GM06990 (cell line): Measurements from ENCODE around the gene FGF8.

Experiments
- DNase-seq: peaks from one replicate; pipeline ENCODE4 v3.0.0-alpha.2; 2011; ENCODE audit not compliant: insufficient read length; ENCODE audit errors: extremely low read depth
- H3K27me3 ChIP-seq: replicated peaks from 2 replicates; pipeline ENCODE4 v1.6.0; 2011; ENCODE audit warnings: low read length; ENCODE audit not compliant: control insufficient read depth, insufficient read depth
- H3K36me3 ChIP-seq: 2 replicates; pipeline ENCODE4 v1.5.1; 2011; ENCODE audit warnings: low read length; ENCODE audit not compliant: control insufficient read depth, insufficient read depth
- H3K4me3 ChIP-seq: replicated peaks from 2 replicates; pipeline ENCODE4 v1.5.1; 2011; ENCODE audit warnings: low read depth, mild to moderate bottlenecking, control low read depth, low read length
- CTCF ChIP-seq: IDR thresholded peaks from 2 replicates; pipeline ENCODE4 v1.5.1; 2011; ENCODE audit warnings: low read length, control low read depth, mild to moderate bottlenecking, inconsistent platforms; ENCODE audit not compliant: insufficient read depth, poor library complexity, severe bottlenecking

Gene FGF8

GRCh38 chr10:101725296-101726114 lies 50.4 kb downstream of the FGF8 start:
- DNase-seq: peak; percentile 13
- no peak for TF ChIP-seq CTCF
- no peaks in the 10 kb centered on the region for H3K36me3 ChIP-seq
- H3K4me3 ChIP-seq: no peak overlapping the region
- no peaks in the 10 kb centered on the region for H3K27me3 ChIP-seq

GRCh38 chr10:101724446-101724845 lies 51.5 kb downstream of the FGF8 start:
- TF ChIP-seq CTCF: no peak
- no peak overlapping the region for H3K4me3 ChIP-seq
- no peak for DNase-seq
- no peaks in the 10 kb centered on the region for H3K36me3 ChIP-seq
- H3K27me3 ChIP-seq: no peaks in the 10 kb centered on the region

GRCh38 chr10:101723176-101723575 lies 52.7 kb downstream of the FGF8 start:
- Histone ChIP-seq H3K4me3 (no peak overlapping the region), H3K27me3 (no peaks in the 10 kb centered on the region), H3K36me3 (no peaks in the 10 kb centered on the region)
- DNase-seq: no peak
- no peak for TF ChIP-seq CTCF

- H3K4me3 ChIP-seq: no peak overlapping the region
- DNase-seq: no peak
- H3K36me3 ChIP-seq: no peaks in the 10 kb centered on the region
- no peaks in the 10 kb centered on the region for H3K27me3 ChIP-seq
- no peak for TF ChIP-seq CTCF
Measured at GRCh38 chr10:101721806-101722205, 54.1 kb downstream of the FGF8 start.

- no peaks in the 10 kb centered on the region for H3K36me3 ChIP-seq
- no peak overlapping the region for H3K4me3 ChIP-seq
- no peaks in the 10 kb centered on the region for H3K27me3 ChIP-seq
- TF ChIP-seq CTCF: no peak
- DNase-seq: no peak
Measured at GRCh38 chr10:101720606-101721230, 55.2 kb downstream of the FGF8 start.
